ENCODE data around the gene LMO4. TPM values are rescaled to one million over a fixed set of nuclear protein-coding genes. Genes with fewer than 3 reads are reported as not detected.

The LMO4 gene
- polyA plus RNA-seq, 3 donors, result 20.3 to 71.8 (median 22.3) TPM

- no peaks in the 10 kb centered on the region for H3K36me3 Mint-ChIP-seq
- WGBS (ENCODE audit: insufficient coverage), result 100% methylated on average over 1 of the region's 5 CpGs
- Histone ChIP-seq H3K9me3 (replicated peaks in 1 of 2; ENCODE audit: control insufficient read depth in 1 of 2, insufficient read depth in 1 of 2, low read length in 2 of 2) (no peaks in the 10 kb centered on the region), H3K36me3 (replicated peaks in 1 of 2; ENCODE audit: control insufficient read depth in 1 of 2, insufficient read depth in 2 of 2, low read length in 2 of 2) (no peaks in the 10 kb centered on the region), H3K27ac (ENCODE audit: low read depth in 1 of 2, low read length in 2 of 2) (no peak overlapping the region), H4K20me1 (ENCODE audit: insufficient read depth, low read length) (no peaks in the 10 kb centered on the region), H3K4me2 (replicated peaks; ENCODE audit: extremely low read depth, low read length, poor library complexity, severe bottlenecking) (no peak overlapping the region), H2AFZ (ENCODE audit: insufficient read depth, low read depth, low read length, poor library complexity, severe bottlenecking) (no peak overlapping the region), H3K4me3 (replicated peaks in 1 of 3; ENCODE audit: low read depth in 2 of 3, low read length in 3 of 3) (no peak overlapping the region), H3K79me2 (ENCODE audit: insufficient read depth, low read length) (no peaks in the 10 kb centered on the region), H3K27me3 (ENCODE audit: control insufficient read depth in 2 of 2, insufficient read depth in 2 of 2, low read length in 2 of 2) (no peaks in the 10 kb centered on the region), H3K9ac (ENCODE audit: insufficient read depth, low read length, poor library complexity, severe bottlenecking) (no peak overlapping the region), H3K4me1 (ENCODE audit: control insufficient read depth in 1 of 2, insufficient read depth in 2 of 2, low read length in 2 of 2) (no peaks in the 10 kb centered on the region)
- intact Hi-C loops (cut with micrococcal nuclease), result no loop called here
- H3K27ac Mint-ChIP-seq, result no peak overlapping the region
- peaks cover 0 to 2% (median 0%) of the 10 kb centered on the region in 3 donors for H3K27me3 Mint-ChIP-seq (ENCODE audit: low read depth in 3 of 3)
- no peak overlapping the region for H3K4me3 Mint-ChIP-seq
- H3K4me1 Mint-ChIP-seq, result peaks cover 7% of the 10 kb centered on the region
- TF ChIP-seq CTCF (IDR thresholded peaks at IDR 0.05), result no peak
- no peak for DNase-seq
- peaks cover 0 to 3% (median 0%) of the 10 kb centered on the region in 7 donors for H3K9me3 Mint-ChIP-seq
Measured at GRCh38 chr1:87386217-87386790, 57.6 kb downstream of the LMO4 start.

DNA sequence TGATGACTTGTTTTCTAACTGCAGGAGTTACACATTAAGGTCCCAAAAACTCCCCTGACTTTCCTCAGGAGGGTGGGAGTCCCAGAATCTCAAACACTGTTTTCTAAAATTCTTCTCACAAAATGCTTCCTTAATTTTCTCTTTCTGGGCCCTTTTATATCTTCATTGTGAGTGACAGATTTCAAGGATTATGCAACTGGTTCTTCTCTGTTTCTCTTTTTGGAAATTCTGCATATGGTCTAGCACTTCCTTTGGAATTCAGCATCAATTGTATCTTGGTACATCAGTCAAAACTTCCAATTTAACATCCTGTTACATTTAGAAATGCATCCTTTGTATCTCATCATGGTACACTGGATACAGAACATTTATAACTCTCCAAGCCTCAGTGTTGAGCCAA is 59.7 kb downstream of the LMO4 start:
- Histone ChIP-seq H3K4me3 (replicated peaks in 1 of 3; ENCODE audit: low read depth in 2 of 3, low read length in 3 of 3) (no peak overlapping the region), H2AFZ (ENCODE audit: insufficient read depth, low read depth, low read length, poor library complexity, severe bottlenecking) (no peak overlapping the region), H3K9ac (ENCODE audit: insufficient read depth, low read length, poor library complexity, severe bottlenecking) (no peak overlapping the region), H4K20me1 (ENCODE audit: insufficient read depth, low read length) (no peaks in the 10 kb centered on the region), H3K27me3 (ENCODE audit: control insufficient read depth in 2 of 2, insufficient read depth in 2 of 2, low read length in 2 of 2) (no peaks in the 10 kb centered on the region), H3K4me1 (ENCODE audit: control insufficient read depth in 1 of 2, insufficient read depth in 2 of 2, low read length in 2 of 2) (no peaks in the 10 kb centered on the region), H3K79me2 (ENCODE audit: insufficient read depth, low read length) (no peaks in the 10 kb centered on the region), H3K36me3 (replicated peaks in 1 of 2; ENCODE audit: control insufficient read depth in 1 of 2, insufficient read depth in 2 of 2, low read length in 2 of 2) (no peaks in the 10 kb centered on the region), H3K4me2 (replicated peaks; ENCODE audit: extremely low read depth, low read length, poor library complexity, severe bottlenecking) (no peak overlapping the region), H3K27ac (ENCODE audit: low read depth in 1 of 2, low read length in 2 of 2) (no peak overlapping the region), H3K9me3 (replicated peaks in 1 of 2; ENCODE audit: control insufficient read depth in 1 of 2, insufficient read depth in 1 of 2, low read length in 2 of 2) (no peaks in the 10 kb centered on the region)
- peaks cover 0 to 2% (median 0%) of the 10 kb centered on the region in 3 donors for H3K27me3 Mint-ChIP-seq (ENCODE audit: low read depth in 3 of 3)
- peaks cover 0 to 3% (median 0%) of the 10 kb centered on the region in 7 donors for H3K9me3 Mint-ChIP-seq
- H3K27ac Mint-ChIP-seq, result no peak overlapping the region
- H3K4me3 Mint-ChIP-seq, result no peak overlapping the region
- H3K36me3 Mint-ChIP-seq, result no peaks in the 10 kb centered on the region
- peaks cover 7% of the 10 kb centered on the region for H3K4me1 Mint-ChIP-seq
- TF ChIP-seq CTCF (IDR thresholded peaks at IDR 0.05), result no peak
- no peak for DNase-seq
- intact Hi-C loops (cut with micrococcal nuclease), result no loop called here

Measured in CD14-positive monocyte (primary cell).